Hematopoietic multipotent progenitor cell treated with erythropoietin and hydrocortisone succinate and interleukin-3 and kit ligand, for 4 days (in vitro differentiated cells): ENCODE measurements around the gene ARHGAP23.
"Not testable (repeated sequence)": the region's sequence is repeated elsewhere in the genome, so short reads cannot be mapped to it uniquely, and the experiment has no call there.

Experiments
- DNase-seq: peaks from one replicate; pipeline ENCODE4 v3.0.0-alpha.2; 2015

ARHGAP23 gene

DNA sequence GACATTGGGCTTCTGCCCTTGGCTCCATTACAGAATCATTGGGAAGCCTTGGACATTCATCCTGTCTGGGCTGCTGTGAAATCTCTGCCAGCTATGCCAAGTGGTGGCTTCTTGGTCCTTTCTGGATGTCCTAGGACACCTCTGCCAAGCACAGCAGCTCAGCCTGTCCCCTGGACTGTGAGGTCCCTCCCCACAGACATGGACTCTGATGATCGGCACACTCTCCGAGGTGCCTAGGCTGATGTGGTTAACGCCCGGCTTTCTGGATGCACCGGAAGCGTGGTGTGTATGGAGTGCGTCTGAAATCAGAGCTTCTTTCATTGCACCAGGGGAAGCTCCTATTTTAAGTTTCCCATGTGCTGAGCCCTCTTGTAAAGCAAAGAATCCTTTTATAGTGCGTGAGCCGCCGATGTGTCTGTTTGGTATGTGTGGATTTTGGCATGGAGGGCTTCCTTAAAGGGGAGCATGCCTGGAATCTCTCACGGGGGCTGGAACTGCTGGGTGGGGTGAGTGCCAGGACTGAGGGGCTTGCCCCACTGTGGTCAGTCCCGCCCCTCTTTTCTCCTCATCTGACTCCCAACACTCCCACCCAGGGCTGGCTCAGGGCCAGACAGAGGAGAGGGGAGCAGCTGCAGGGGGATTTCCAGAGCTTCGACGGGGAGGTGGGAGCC, 7.0 kb upstream of the ARHGAP23 start:
- no peak for DNase-seq

DNA sequence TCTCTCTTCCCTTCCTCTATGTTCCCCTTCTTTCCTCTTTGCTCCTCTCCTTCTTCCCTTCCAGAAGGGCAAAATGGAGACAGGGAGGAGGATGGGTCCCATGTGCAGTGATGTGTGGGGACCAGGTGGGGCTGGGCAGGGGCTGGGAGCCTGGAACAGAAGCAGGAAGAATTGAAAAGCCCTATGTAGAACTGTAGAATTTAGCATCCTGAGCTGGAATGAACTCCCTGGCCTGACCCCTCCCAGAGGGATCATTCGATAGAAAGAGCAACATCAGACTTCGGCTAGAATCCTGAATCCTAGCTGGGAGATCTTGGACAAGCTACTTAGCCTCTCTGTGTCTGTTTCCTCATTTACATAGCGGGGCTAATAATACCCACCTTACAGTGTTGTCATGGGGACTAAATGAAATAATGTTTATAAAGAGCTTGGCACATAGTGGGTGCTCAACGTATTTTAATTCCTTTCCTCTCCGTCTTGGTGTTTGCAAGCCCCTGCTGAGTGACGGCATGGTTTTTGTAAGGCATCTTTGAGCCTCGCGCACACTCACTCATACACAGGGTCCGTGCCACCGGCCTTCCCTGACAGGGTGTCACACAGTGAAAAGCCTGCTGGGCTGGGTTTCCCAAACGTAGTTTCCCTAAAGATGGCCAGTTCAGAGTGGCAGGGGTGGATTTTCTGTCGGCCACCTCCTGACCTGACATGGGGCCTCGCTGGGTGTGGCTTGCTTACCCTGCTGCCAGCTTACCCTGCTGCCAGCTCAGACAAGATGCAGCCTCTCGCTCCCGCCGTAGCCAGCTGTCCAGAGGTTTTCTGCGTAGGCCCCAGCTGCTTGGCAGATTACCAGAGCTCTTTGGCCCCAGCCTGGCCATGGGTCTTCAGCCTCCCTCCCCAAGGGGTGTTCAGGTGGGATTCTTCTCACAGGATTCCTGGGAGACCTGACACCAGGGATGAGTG, 6.1 kb upstream of the ARHGAP23 start:
- no peak for DNase-seq

DNA sequence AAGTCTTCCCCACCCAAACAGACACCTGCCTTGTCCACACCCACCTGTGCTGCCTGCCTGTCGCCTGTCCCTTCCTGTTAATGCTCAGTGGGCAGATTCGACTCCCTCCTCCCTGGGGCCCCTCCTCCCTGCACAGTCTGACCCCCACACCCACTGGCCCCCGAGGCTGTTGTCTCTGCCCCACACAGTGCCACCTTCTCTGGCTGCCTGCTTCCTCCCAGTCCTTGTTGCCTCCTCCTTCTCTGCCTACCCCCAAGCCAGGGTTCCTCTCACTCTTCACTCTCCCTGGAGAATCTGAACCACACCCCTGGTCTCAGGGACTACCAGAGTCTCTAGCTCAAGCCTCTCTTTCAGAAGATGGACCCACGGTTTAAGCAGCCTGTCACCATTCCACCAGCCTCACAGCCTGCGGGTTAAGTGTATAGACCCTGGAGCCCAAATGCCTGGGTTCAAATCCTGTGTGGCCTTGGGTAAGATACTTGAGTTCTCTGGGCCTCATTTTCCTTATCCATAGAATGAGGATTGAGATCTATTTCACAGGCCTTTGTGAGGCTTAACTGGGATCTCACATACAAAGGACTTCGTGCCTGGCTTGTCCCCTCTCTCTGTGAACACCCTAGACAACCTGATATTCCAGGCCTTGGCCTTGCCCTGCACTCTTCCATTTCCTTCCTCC, 3.8 kb upstream of the ARHGAP23 start:
- no peak for DNase-seq

DNA sequence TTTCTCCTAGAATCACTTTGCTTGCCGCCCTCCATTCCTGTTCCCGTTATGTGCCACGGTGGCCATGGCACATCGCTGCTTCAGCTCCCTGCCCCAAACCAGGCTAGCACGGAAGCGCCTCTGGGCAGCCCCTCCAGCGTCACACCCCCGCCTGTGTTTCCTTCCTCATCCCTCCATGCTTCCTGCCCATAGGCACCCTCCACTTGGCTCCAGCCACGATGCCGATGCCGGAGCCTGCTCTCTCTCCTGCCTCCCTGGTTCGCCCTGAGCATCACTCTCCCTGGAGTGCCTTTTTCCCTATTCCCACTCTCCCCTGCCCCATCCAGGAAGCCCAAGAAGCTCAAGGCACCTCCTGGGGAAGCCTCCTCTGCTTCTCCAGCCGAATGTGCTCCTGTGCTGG, 3.2 kb upstream of the ARHGAP23 start:
- DNase-seq = no peak

DNA sequence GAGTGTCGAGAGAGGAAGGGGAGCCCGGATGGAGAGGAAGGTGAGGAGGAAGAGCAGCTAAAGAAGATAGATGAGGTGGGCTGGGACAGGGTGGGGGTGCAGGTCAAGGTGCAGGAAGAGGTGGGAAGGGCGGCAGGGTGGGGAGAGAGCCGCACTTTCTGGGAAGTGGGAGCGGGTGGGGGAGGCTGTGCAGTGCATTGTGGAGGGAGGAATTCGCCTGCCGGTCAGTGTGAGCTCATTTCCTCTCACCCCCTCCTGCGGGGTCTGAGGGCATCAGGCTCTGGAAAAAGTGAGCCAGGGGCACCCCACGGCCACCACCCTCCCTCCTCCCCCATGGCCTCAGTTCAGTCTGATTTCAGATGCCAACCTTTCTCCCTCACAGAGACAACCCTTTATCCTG, 2.5 kb upstream of the ARHGAP23 start:
- DNase-seq = no peak

DNA sequence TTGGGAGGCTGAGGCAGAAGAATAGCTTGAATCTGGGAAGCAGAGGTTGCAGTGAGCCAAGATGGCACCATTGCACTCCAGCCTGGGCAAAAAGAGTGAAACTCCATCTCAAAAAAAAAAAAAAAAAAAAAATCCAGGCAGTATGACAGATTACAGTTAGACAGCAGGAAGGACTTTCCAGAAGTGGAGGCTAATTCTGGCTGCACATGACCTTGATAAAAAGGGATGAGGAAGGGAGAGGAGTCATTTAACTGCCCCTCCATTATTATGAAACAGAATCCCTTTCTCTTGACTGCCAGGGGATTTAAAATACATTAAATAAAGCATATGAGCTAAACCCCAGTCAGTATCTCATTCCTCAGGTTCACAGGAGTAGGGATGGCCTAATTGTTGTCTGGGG, 1.8 kb upstream of the ARHGAP23 start:
- DNase-seq = no peak

DNA sequence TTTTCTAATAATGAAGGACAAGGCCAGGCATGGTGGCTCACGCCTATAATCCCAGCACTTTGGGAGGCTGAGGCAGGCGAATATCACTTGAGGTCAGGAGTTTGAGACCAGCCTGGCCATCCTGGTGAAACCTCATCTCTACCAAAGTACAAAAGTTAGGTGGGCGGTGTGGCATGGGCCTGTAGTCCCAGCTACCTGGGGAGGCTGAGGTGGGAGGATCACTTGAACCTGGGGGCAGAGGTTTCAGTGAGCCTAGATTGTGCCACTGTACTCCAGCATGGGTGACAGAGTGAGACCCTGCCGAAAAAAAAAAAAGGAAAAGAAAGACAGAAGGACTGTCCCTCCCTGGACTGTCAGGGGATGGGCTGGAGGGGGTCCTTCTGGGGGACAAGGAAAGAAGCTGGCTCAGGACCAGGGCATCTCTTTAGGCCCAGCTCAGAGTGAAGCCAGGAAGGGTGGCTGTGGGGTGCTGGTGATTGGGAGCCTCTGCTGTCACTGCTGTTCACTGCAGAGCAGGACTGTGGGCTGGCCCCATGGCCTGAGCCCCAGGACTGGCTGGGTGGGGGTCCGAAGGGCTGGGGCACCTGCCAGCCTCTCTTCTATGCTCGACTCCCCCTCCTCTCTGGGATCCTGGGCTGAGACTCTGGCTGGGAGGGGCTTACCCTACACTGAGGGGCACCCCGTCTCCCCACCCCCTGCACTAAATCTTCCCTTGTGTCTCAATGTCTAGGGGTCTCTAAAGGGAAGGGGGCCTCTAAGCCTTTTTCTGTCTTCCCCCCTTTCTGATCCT, 909 bp upstream of the ARHGAP23 start:
- DNase-seq = no peak

DNA sequence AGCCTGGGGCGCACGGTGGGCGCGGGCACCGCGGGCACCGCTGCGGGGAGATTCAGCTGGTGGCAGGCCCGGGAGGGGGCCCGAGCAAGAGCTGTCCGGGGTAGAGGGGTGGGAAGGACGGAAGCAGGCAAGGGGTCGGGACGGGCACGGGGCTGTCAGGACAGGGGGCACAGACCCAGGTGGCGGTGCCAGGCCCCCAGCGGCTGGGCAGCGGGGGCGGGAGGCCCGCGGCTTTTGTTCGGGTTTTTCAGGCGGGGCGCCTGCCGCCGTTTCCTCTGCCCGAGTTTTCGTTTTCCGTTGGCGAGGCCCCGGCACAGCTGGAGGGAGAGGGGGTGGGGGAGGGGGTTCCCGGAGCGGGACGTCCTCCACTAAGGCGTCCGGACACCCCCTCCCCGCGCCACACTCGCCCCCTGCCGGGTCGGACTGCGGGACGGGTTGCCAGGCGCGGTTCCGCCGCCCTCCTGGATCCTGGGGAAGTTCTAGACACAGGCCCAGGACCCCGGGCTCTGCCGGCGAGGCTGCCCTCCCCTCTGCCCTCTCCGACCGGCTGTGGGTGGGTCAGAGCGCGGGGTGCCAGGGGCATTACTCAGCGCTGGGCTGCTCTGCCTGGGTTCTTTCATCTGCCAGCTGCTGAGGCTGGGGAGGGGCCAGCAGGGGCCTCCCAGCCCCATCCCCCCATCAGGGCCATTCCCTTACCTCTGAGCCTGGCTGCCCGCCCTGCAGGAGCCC, 543 bp downstream of the ARHGAP23 start:
- peak; percentile 64 for DNase-seq

DNA sequence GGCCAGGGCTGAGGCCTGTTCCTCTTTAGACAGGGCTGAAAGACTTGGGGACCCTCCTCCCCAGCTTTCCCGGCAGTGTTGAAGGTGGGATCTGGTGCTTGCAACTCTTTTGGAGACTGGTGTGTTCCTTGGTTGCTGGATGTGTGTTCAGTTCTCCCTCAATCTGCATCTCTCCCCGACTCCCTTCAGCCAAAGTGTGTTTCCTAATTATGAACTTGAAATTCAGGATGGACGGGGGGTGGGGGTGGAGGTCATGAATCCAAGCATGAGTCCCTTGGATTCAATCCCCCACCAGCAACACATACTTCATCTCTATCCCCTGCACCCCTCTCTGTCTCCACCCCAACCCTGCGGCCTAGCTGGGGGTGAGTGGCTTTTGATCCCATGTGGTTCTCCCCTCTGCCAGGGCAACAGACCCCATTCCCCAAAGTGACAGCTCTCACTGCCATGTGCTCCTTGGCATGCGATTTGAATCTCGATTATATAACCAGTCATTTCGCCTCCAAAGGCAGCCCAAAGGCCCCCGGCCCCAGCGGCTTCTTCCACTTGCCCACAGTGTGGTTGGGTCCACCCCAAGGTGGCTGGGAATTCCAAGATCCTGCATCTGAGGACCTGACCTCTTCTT, 1.3 kb downstream of the ARHGAP23 start:
- DNase-seq = no peak

DNA sequence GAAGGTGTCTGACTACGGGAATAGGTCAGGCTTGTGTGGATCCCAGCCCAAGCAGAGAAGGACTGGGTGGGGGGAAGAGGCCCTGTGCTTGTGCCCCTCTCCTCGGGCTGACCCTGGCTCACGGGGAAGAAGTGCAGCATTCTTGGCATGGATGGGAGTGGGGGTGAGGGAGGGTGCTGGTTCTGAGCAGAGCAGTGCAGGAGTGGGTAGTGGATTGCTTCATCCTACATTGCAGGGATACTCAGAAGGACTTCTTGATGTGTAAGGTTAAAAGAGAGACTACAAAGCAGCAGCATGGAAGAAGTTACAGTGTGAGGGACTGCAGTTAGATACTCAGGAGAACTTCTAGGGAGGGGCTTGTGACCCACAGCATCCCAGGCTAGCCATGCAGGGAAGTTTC, 2.1 kb downstream of the ARHGAP23 start:
- no peak for DNase-seq

DNA sequence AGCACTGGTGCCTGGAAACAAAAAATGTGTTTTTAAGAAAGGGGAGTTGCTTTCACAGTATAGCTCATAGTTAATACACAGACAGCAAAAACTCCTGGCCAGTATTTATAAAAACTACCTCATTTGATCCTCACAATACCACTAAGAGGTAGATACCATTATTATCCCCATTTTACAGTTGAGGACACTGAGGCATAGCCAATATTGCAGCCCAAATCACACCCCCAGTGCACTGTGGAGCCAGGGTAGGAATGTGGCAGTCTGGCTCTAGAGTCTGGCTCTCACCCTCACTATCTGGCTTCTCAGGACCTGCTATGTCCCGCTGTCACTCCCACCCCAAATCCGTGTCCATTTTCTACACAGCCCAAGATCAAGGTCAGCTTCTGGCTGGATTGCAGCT, 2.6 kb downstream of the ARHGAP23 start:
- no peak for DNase-seq

DNA sequence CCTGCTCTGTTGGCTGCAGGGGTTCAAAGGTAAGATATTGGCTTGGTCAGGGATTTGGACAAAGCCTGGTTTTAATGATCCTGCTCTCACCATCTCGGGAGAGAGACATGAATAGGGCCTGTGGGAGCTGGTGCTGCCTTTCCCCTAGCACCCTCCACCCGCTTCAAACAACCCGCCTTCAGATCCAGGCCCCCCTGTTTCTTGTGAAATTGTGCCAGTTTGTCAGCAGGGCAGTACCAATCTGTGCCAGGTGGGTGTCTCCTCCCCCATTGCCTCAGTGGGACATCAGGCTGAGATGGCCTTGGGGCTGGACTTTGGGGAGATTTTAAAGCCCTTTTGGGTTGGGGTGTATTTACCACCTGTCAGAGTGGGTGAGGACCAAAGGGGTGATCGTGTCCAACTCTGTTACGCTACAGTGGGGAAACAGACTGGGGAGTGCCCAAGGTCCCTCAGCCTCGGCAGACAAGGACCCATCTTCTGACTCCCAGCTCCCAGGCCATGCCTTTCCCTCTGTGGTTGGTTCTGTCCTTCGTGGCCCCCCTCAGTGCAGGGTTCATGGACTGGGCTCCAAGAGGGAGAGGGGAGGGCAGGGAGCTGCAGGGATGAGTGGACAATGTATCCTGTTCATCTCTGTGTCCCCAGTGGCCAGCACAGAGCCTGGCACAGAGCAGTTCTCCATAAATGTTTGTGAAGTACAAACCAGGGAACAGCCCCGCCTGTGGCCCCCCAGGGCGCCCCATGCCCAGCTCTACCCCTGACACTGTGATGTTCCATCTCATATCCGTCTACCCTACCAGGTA, 3.3 kb downstream of the ARHGAP23 start:
- no peak for DNase-seq

DNA sequence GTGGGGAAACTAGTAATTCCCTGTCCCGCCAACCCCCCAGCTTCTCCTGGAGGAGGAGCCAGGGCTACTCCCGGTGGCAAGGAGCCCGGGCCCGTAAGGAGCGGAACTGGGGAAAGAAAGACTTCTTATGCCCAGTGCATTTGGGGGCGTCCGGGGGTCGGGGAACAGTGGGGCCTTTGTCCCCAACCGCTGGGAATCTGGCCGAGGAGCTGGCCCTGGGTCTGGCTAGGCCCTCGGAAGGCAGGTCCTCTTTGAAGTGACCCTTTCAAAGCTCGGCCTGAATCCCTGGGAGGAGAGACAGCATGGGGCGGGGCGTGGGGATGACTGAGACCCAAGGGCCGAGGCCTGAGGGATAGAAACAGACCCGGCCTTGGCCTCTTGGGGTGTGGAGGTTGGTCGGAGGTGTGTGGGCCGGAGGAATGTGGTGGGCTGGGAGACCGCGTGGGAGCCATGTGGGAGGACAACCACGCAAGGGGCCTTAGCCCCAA, 6.0 kb downstream of the ARHGAP23 start:
- DNase-seq = no peak

DNA sequence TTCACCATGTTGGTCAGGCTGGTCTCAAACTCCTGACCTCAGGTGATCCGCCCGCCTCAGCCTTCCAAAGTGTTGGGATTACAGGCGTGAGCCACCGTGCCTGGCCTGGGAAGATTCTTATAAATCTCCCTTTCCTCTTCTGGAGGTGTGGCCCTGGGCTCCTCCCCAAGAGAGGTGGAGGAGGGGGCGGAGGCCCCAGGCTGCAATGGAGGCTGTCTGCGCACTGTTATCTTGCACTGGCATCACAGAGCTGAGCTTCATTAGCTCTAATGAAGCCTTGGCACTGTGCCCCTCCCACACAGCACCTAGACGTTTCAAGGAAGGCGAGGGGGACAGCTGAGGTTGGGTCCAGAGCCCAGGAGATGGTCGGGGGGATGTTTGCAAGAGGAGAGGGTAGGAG, 7.5 kb downstream of the ARHGAP23 start:
- DNase-seq = no peak

DNA sequence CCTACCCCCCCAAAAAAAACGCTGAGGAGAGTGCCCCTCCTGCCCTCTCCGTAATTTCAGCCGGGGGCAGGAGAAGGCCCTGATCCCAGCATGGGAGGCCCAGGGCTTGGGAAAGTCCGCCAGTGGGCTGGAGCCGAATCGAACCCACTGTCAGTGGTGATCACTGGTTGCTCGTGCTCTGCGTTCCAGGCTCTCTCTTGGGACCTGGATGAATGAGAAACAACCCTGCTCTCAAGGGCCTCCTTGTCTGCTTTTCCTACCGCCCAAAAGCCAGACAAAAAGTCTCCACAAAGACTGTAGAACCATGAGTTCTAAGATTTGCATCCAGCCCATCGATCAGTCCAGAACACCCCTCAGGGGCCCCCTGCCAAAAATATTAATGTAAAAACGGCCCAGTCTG, 8.1 kb downstream of the ARHGAP23 start:
- no peak for DNase-seq

DNA sequence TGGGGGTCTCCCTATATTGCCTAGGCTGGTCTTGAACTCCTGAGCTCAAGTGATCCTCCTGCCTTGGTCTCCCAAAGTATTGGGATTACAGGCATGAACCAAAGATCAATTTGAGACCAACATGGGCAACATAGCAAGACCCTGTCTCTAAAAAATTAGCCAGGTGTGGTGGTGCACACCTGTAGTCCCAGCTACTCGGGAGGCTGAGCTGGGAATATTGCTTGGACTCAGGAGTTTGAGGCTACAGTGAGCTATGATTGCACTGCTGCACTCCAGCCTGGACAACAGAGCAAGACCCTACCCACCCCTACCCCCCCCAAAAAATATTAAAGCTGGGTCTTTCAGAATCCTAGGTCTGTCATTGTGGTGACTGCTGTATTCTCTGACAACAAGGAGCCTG, 9.0 kb downstream of the ARHGAP23 start:
- not testable (repeated sequence) for DNase-seq

DNA sequence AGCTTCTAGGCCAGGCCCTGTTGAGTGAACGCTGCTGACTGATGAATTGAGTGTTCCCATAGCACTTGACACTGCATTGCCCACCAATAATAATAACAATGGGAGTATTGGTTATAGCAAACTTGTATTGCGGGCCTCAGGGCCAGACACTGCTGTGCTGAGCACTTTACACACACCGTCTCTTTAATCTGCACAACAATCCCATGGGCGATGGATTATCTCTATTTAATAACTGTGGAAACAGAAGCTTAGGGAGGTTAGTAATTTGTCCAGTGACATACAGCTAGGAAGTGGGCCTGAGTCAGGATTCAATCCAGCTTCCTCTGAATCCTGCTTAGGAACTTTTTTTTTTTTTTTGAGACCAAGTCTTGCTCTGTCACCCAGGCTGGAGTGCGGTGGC, 11.2 kb downstream of the ARHGAP23 start:
- DNase-seq = no peak

DNA sequence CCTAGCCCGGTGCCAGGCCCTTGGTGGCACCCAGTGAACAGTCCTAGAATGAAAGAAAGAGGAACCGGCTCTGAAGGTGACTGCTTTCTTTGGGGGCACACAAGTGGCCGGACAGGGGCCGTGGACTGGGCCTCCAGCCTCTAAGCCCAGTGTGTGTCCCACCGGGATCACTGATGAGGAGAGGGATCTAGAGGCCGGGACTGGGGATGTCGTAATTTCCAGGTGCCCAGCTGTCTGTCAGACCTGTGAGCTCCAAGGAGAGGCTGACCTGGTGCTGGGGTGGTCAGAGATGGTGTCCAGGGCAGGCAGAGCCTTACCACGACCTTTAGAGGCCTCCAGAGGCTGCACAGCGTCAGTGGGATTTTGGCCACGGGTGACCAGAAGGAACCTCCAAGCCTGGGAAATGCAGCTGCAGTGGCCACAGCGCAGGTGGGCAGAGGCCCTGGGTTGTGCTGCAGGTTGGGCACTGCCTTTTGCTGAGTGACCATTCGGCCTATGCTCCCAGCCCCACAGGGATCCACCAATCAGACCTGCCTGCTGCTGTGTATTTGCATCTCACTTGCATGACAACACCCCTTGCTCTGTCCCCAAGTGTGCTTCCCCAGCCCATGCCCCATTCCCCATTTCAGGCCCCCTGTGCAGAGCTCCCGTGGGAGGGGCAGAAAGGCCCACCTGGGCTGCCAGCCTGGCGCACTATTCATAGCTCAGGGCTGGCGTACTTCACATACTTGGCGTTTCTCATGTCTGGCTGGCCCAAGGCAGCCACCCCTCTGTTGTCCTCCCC, 12.5 kb downstream of the ARHGAP23 start:
- no peak for DNase-seq

DNA sequence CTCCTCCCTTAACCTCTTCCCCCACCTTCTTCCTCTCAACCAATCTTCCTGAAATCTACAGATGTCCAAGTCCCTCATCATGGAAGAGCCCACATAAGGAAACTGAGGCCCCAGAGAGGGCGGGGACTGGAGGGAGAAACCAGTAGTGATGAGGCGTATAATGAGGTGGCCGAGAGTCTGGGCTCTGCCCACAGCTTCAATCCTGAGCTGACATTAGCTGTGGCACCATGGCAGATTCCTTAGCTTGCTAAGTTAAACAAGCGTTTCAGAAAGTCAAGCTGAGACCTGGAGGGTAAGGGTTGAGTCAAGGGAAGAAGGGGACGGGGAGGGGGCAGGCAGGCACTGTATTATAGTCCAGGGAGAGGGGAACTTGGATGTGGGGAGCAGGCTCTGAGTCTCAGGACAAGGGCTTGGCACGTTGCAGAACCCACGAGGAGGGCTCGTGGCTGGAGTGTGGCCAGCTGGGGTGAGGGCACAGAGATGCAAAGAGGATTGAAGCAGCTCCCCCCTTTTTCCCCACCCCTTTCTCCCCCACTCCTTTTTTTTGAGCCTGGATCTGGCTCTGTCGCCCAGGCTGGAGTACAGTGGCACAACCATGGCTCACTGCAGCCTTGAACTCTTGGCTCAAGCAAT, 13.3 kb downstream of the ARHGAP23 start:
- DNase-seq = no peak
